ENCODE results near the gene ABCA4.

ABCA4 gene

DNA sequence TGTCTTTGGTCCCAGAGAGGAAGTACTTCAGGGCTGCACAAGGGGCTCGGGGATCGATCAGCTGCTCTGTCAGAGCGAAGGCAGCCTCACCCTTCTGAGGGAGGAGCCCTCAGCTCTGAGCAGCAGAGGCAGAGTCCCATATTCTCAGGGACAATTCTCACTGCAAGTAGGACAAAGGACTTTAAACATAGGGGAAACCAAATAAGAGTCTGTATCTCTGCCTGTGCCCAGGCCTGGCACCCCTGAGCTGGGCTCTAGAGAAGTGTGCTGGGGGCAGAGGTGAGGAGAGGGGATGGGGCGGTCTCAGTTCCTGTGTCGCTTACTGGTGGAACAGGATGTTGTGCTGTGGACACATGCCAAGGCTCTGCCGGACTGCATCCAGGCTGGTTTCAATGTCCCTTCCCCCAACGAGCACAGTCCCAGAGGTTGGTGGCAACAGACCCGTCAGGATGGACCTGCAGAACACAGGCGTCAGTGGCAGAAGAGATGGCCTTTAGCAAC lies 76.6 kb downstream of the ABCA4 start:
- no peak for FAIRE-seq
- no peak for DNase-seq (ENCODE audit: insufficient read length)
- TF ChIP-seq TAF1 (IDR thresholded peaks at IDR 0.05; ENCODE audit: borderline replicate concordance, low read depth, low read length) (no peak), POLR2AphosphoS5 (IDR thresholded peaks at IDR 0.05; ENCODE audit: low read depth, low read length) (no peak), POLR2A (IDR thresholded peaks at IDR 0.05; ENCODE audit: low read depth, low read length) (no peak)

GRCh38 chr1:94043738-94044289 lies 77.1 kb downstream of the ABCA4 start:
- DNase-seq (ENCODE audit: insufficient read length) (no peak), FAIRE-seq (no peak)
- no peak for TF ChIP-seq POLR2A (IDR thresholded peaks at IDR 0.05; ENCODE audit: low read depth, low read length)
- TF ChIP-seq POLR2AphosphoS5 (IDR thresholded peaks at IDR 0.05; ENCODE audit: low read depth, low read length) = no peak
- no peak for TF ChIP-seq TAF1 (IDR thresholded peaks at IDR 0.05; ENCODE audit: borderline replicate concordance, low read depth, low read length)

DNA sequence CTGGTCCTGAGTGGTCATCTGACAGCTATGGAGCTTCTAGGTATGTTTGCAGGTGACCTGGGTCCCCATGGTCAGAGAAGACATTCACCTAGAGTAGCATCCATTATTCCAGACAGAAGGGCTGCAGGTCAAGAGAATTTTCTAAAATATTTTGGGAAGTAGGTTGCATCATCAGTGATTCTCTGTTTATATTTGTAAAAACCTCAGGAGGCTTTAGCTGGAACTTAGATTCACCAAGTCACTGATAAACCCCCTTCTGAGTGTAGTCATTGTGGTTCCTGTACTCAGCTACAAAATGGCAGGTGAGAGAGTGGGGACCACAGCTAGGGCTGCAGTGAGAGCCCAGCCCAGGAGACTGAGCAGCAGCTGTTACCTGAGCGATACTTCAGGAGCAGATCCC lies 78.6 kb downstream of the ABCA4 start:
- no peak for TF ChIP-seq POLR2A (IDR thresholded peaks at IDR 0.05; ENCODE audit: low read depth, low read length)
- no peak for TF ChIP-seq TAF1 (IDR thresholded peaks at IDR 0.05; ENCODE audit: borderline replicate concordance, low read depth, low read length)
- TF ChIP-seq POLR2AphosphoS5 (IDR thresholded peaks at IDR 0.05; ENCODE audit: low read depth, low read length) = no peak
- DNase-seq (ENCODE audit: insufficient read length) (no peak), FAIRE-seq (no peak)

GRCh38 chr1:94039871-94040569 lies 80.9 kb downstream of the ABCA4 start:
- TF ChIP-seq POLR2AphosphoS5 (IDR thresholded peaks at IDR 0.05; ENCODE audit: low read depth, low read length) = no peak
- no peak for TF ChIP-seq POLR2A (IDR thresholded peaks at IDR 0.05; ENCODE audit: low read depth, low read length)
- no peak for TF ChIP-seq TAF1 (IDR thresholded peaks at IDR 0.05; ENCODE audit: borderline replicate concordance, low read depth, low read length)
- no peak for FAIRE-seq

DNA sequence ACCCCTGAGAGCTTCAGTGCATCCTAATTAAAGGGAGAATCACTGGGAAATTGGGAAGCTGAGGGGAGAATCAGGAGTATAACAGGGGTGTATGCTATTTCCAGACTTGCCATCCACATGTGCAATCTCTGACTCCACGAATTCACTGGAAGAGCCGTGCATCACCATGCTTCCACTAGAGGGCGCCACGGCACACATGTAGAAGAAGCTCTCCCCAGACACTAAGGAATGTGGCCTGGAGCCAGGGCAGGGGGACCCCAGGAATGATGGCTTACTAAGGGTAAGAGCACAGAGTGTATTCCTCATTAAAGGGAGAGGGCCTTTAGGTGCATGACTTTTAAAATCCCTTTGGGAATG lies 81.5 kb downstream of the ABCA4 start:
- TF ChIP-seq POLR2A (IDR thresholded peaks at IDR 0.05; ENCODE audit: low read depth, low read length) = no peak
- TF ChIP-seq POLR2AphosphoS5 (IDR thresholded peaks at IDR 0.05; ENCODE audit: low read depth, low read length) = no peak
- no peak for TF ChIP-seq TAF1 (IDR thresholded peaks at IDR 0.05; ENCODE audit: borderline replicate concordance, low read depth, low read length)
- no peak for FAIRE-seq
- DNase-seq (ENCODE audit: insufficient read length) = no peak

More at GRCh38 chr1:94039871-94040569, 80.9 kb downstream of the ABCA4 start:
- no peak for DNase-seq (ENCODE audit: insufficient read length)

GRCh38 chr1:94038511-94038910 lies 82.4 kb downstream of the ABCA4 start:
- FAIRE-seq (no peak), DNase-seq (ENCODE audit: insufficient read length) (no peak)
- TF ChIP-seq POLR2A (IDR thresholded peaks at IDR 0.05; ENCODE audit: low read depth, low read length) = no peak
- TF ChIP-seq TAF1 (IDR thresholded peaks at IDR 0.05; ENCODE audit: borderline replicate concordance, low read depth, low read length) = no peak
- no peak for TF ChIP-seq POLR2AphosphoS5 (IDR thresholded peaks at IDR 0.05; ENCODE audit: low read depth, low read length)

DNA sequence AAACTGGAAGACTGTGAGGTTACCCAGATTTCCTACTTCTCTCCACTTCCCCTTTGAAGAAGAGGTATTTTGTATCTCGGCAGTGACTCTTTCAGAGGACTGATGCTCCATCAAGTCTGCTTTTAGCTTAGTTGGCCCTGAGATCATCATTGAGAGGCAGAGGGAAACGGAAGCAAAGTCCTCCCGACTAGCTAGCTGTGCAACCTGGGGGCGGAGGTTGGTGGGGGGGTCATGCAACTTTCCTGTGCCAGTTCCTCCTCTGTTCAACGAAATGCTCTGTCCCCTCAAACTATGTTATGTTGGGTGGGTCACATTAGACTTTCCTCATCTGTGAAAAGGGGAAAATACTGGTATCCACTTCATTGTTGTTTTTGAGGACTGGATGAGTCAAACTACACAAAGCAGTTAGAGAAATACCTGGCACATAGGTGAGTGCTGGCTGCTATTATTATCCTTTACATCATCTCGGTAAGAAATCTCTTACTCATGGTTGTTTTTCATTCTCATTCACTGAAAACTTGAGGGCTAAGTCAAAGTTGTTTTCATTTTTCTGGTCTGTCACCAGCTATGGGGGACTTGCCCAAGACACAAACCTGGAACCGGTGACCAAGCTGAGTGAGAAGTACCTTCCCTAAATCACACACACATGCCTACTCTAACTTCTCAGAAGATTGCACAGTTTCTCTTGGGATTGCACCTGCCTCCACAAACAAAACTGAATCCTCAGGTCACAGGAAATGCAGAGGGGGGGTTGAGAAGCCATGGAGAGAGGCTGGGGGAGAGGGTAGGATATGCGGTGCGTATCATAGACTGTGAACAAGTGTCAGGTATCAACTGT lies 83.3 kb downstream of the ABCA4 start:
- peak; percentile 74 for FAIRE-seq
- no peak for DNase-seq (ENCODE audit: insufficient read length)
- TF ChIP-seq POLR2AphosphoS5 (IDR thresholded peaks at IDR 0.05; ENCODE audit: low read depth, low read length) (0 out of 2 replicates have a peak, but pooled peaks have one; percentile 22), POLR2A (IDR thresholded peaks at IDR 0.05; ENCODE audit: low read depth, low read length) (no peak)

DNA sequence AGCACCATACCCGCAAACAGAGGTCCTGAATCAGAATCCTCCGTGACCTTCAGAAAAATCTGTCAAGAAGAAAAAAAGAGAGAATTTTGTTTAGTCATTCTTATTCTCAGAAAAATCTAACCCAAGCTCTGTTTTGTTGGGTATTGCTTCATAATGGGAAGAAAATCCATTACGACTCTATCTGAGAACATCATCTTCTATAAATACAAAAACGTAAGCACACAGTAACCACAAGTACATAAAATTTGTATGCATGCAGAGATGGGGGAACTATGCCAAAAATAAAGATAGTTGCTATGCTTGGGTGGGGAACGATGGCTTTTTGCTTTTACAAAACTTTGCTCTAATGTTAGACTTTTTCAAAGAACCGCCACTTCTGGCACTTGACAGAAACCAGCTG lies 84.2 kb downstream of the ABCA4 start:
- FAIRE-seq = no peak
- DNase-seq (ENCODE audit: insufficient read length) = no peak
- TF ChIP-seq POLR2AphosphoS5 (IDR thresholded peaks at IDR 0.05; ENCODE audit: low read depth, low read length) (no peak), POLR2A (IDR thresholded peaks at IDR 0.05; ENCODE audit: low read depth, low read length) (no peak), TAF1 (IDR thresholded peaks at IDR 0.05; ENCODE audit: borderline replicate concordance, low read depth, low read length) (no peak)

DNA sequence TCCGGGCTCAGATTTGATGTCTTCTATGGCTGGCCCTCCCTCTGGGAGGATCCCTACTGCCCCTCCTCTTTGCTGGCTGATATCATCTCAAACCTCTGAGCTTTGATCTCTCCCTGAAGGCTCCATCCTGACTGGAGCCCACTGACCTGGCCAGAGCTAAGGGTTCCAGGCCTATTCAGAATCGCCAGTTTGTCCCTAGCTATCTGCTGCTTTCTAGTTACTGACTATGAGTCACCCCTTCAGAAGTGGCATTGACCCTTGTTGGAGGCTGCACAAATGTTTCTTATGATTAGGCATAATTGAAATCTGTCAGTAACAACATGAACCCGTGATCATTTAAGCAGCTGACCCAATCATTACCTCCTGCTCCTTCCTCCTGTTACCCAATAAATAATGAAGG lies 87.1 kb downstream of the ABCA4 start:
- FAIRE-seq (no peak), DNase-seq (ENCODE audit: insufficient read length) (no peak)
- TF ChIP-seq POLR2A (IDR thresholded peaks at IDR 0.05; ENCODE audit: low read depth, low read length) = no peak
- no peak for TF ChIP-seq TAF1 (IDR thresholded peaks at IDR 0.05; ENCODE audit: borderline replicate concordance, low read depth, low read length)
- TF ChIP-seq POLR2AphosphoS5 (IDR thresholded peaks at IDR 0.05; ENCODE audit: low read depth, low read length) = no peak

GRCh38 chr1:94032637-94033036 lies 88.3 kb downstream of the ABCA4 start:
- TF ChIP-seq POLR2AphosphoS5 (IDR thresholded peaks at IDR 0.05; ENCODE audit: low read depth, low read length) = no peak
- no peak for TF ChIP-seq TAF1 (IDR thresholded peaks at IDR 0.05; ENCODE audit: borderline replicate concordance, low read depth, low read length)
- TF ChIP-seq POLR2A (IDR thresholded peaks at IDR 0.05; ENCODE audit: low read depth, low read length) = no peak
- DNase-seq (ENCODE audit: insufficient read length) = no peak
- peak; percentile 78 for FAIRE-seq

DNA sequence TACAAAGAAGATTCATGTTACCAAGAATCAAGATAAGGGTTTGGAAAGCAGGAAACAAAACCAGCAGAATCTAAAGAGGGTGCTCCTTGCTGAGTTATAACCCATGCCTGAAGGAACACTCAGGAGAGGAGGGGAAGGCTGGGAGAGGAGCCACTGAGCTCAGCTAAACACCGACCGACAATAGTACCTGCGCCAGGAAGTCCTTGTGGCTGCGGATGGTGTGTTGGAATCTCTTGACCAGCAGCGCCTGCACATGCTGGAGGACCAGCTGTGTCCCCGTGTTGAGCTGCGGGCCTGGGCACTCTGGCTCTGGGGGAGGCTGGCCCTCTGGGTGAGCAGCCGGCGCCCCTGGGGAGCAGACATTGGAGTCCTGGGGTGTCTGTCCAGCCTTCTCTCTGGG lies 89.4 kb downstream of the ABCA4 start:
- no peak for TF ChIP-seq POLR2A (IDR thresholded peaks at IDR 0.05; ENCODE audit: low read depth, low read length)
- no peak for TF ChIP-seq TAF1 (IDR thresholded peaks at IDR 0.05; ENCODE audit: borderline replicate concordance, low read depth, low read length)
- TF ChIP-seq POLR2AphosphoS5 (IDR thresholded peaks at IDR 0.05; ENCODE audit: low read depth, low read length) = no peak
- DNase-seq (ENCODE audit: insufficient read length) (no peak), FAIRE-seq (no peak)
